Right lobe of liver (tissue), 4 donors: ENCODE measurements around the gene SYCP2.

Source experiments
- POLR2A ChIP-seq: fragments of 450-650 bp; IDR thresholded peaks from one replicate; pipeline ENCODE4 v1.6.1; 2017; ENCODE audit warnings: antibody characterized with exemption, mild to moderate bottlenecking
- TF ChIP-seq, protein P1 (sequence below), 4 donors: fragments of 200-600 bp in 3 of 4; fragments of 450-650 bp in 1 of 4; IDR thresholded peaks; one replicate each; pipeline versions ENCODE4 v1.5.1 to v1.8.0; 2016 to 2022; ENCODE audit warnings: antibody characterized with exemption in 4 of 4, mild to moderate bottlenecking in 2 of 4
- donor health status: DM: no; HTN: no; CAD: no.
- donor health status: DM: no; HTN: no; CAD: no.
- donor health status: DM: no; HTN: yes; CAD: no.

DNA sequence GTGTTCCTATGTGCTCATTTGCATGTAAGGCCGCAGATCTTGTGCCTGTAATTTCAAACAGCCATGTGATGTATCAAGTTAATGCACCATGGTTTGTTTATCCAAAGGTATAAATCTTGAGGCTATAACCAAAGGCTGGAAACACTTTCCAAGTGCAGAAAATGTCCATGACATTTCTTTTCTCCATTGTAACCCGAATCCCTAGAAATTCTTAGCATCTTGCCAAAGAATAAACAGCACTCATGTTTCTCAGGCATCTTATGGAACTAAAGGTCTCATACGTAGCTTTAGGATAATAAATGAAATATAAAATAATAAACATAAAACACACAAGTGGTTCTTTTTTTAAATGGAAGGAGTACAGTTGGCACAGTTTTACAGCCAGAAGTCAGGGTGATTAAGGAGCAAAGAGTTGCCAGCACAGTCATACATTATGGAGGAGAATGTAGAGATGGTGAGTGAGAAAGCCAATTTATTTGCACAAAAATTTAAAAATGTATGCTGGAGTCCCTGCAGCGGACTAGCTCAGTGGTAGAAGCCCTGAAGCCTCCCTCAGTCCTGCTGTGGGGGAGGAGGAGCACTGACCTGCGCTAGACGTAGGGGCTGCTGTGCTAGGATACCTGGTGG, 42.8 kb upstream of the SYCP2 start:
- TF ChIP-seq, protein P1, sequence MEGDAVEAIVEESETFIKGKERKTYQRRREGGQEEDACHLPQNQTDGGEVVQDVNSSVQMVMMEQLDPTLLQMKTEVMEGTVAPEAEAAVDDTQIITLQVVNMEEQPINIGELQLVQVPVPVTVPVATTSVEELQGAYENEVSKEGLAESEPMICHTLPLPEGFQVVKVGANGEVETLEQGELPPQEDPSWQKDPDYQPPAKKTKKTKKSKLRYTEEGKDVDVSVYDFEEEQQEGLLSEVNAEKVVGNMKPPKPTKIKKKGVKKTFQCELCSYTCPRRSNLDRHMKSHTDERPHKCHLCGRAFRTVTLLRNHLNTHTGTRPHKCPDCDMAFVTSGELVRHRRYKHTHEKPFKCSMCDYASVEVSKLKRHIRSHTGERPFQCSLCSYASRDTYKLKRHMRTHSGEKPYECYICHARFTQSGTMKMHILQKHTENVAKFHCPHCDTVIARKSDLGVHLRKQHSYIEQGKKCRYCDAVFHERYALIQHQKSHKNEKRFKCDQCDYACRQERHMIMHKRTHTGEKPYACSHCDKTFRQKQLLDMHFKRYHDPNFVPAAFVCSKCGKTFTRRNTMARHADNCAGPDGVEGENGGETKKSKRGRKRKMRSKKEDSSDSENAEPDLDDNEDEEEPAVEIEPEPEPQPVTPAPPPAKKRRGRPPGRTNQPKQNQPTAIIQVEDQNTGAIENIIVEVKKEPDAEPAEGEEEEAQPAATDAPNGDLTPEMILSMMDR (IDR thresholded peaks at IDR 0.05): no peak
- TF ChIP-seq POLR2A: no peak
